Measurements from ENCODE around the gene ARVCF. TPM values are rescaled to one million over a fixed set of nuclear protein-coding genes. Genes with fewer than 3 reads are reported as not detected.
"Not testable (repeated sequence)": the region's sequence is repeated elsewhere in the genome, so short reads cannot be mapped to it uniquely, and the experiment has no call there.

ARVCF gene
- total RNA-seq, 1 experiment from 2014 or later: 8.2 TPM

- CTCF ChIA-PET: no interaction called here
- POLR2A ChIA-PET: no interaction called here
- H3K27ac ChIP-seq (ENCODE audit: low read length): no peak overlapping the region
- BruUV-seq (replicated peaks): no TSS peak
- no peaks in the 10 kb centered on the region for H3K9me3 ChIP-seq (ENCODE audit: control insufficient read depth, insufficient read depth, low read depth, low read length)
- DNase-seq (ENCODE audit: low read depth, low spot score): no peak
- no peaks in the 10 kb centered on the region for H3K27me3 ChIP-seq (ENCODE audit: control insufficient read depth, insufficient read depth, low read length)
- in situ Hi-C loops (cut with HindIII; ENCODE audit: low pct_unique_long_range_greater_than_20kb, low sequenced_read_pairs): no loop called here
- no peak overlapping the region for H3K4me3 ChIP-seq (ENCODE audit: low read depth in 2 of 2, low read length in 2 of 2)
- intact Hi-C loops (cut with micrococcal nuclease; ENCODE audit: unreplicated experiment): no loop called here
- ATAC-seq: no peak
- no peaks in the 10 kb centered on the region for H3K4me1 ChIP-seq (ENCODE audit: control insufficient read depth, insufficient read depth, low read length)
- no peaks in the 10 kb centered on the region for H3K36me3 ChIP-seq (ENCODE audit: control insufficient read depth, insufficient read depth, low read length)
- TF ChIP-seq TCF7L2 (IDR thresholded peaks at IDR 0.05; ENCODE audit: low read depth, low read length) (no peak), POLR2AphosphoS5 (IDR thresholded peaks at IDR 0.05; ENCODE audit: low read depth, low read length) (no peak), REST (IDR thresholded peaks at IDR 0.05; ENCODE audit: insufficient read depth in 1 of 2, low read depth in 2 of 2, low read length in 1 of 2) (no peak), SIN3A (IDR thresholded peaks at IDR 0.05; ENCODE audit: borderline replicate concordance, insufficient read depth, low read depth, low read length) (no peak)
- TF ChIP-seq, protein P1, sequence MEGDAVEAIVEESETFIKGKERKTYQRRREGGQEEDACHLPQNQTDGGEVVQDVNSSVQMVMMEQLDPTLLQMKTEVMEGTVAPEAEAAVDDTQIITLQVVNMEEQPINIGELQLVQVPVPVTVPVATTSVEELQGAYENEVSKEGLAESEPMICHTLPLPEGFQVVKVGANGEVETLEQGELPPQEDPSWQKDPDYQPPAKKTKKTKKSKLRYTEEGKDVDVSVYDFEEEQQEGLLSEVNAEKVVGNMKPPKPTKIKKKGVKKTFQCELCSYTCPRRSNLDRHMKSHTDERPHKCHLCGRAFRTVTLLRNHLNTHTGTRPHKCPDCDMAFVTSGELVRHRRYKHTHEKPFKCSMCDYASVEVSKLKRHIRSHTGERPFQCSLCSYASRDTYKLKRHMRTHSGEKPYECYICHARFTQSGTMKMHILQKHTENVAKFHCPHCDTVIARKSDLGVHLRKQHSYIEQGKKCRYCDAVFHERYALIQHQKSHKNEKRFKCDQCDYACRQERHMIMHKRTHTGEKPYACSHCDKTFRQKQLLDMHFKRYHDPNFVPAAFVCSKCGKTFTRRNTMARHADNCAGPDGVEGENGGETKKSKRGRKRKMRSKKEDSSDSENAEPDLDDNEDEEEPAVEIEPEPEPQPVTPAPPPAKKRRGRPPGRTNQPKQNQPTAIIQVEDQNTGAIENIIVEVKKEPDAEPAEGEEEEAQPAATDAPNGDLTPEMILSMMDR (IDR thresholded peaks at IDR 0.05): no peak
Observed at GRCh38 chr22:19928207-19928606, 88.4 kb downstream of the ARVCF start.

DNA sequence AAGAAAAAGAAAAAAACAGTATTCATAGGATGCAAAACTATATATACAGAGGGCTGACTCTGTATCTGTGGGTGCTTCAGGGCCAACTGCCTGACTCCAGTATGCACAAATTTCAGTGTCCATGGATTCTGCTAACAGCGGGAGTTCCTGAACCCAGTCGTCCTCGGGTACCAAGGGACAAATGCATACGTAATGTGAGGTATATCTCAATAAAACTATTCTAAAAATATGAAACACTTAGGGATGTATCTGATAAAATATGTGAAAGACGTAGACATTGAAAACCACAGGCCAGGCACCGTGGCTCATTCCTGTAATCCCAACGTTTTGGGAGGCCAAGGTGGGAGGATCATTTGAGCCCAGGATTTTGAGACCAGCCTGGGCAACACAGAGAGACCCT lies 88.9 kb downstream of the ARVCF start:
- no peaks in the 10 kb centered on the region for H3K36me3 ChIP-seq (ENCODE audit: control insufficient read depth, insufficient read depth, low read length)
- no peak for ATAC-seq
- TF ChIP-seq SIN3A (IDR thresholded peaks at IDR 0.05; ENCODE audit: borderline replicate concordance, insufficient read depth, low read depth, low read length): no peak
- TF ChIP-seq, protein P1 (IDR thresholded peaks at IDR 0.05): no peak
- no peak for TF ChIP-seq REST (IDR thresholded peaks at IDR 0.05; ENCODE audit: insufficient read depth in 1 of 2, low read depth in 2 of 2, low read length in 1 of 2)
- TF ChIP-seq POLR2AphosphoS5 (IDR thresholded peaks at IDR 0.05; ENCODE audit: low read depth, low read length): no peak
- TF ChIP-seq TCF7L2 (IDR thresholded peaks at IDR 0.05; ENCODE audit: low read depth, low read length): no peak
- no peaks in the 10 kb centered on the region for H3K9me3 ChIP-seq (ENCODE audit: control insufficient read depth, insufficient read depth, low read depth, low read length)
- H3K4me3 ChIP-seq (ENCODE audit: low read depth in 2 of 2, low read length in 2 of 2): no peak overlapping the region
- CTCF ChIA-PET: no interaction called here
- no peaks in the 10 kb centered on the region for H3K4me1 ChIP-seq (ENCODE audit: control insufficient read depth, insufficient read depth, low read length)
- H3K27ac ChIP-seq (ENCODE audit: low read length): no peak overlapping the region
- intact Hi-C loops (cut with micrococcal nuclease; ENCODE audit: unreplicated experiment): no loop called here
- H3K27me3 ChIP-seq (ENCODE audit: control insufficient read depth, insufficient read depth, low read length): no peaks in the 10 kb centered on the region
- BruUV-seq (replicated peaks): no TSS peak
- POLR2A ChIA-PET: no interaction called here
- in situ Hi-C loops (cut with HindIII; ENCODE audit: low pct_unique_long_range_greater_than_20kb, low sequenced_read_pairs): no loop called here
- DNase-seq (ENCODE audit: low read depth, low spot score): no peak

GRCh38 chr22:19926028-19926427 lies 90.6 kb downstream of the ARVCF start:
- DNase-seq (ENCODE audit: low read depth, low spot score); ATAC-seq; H3K9me3 ChIP-seq (ENCODE audit: control insufficient read depth, insufficient read depth, low read depth, low read length); H3K36me3 ChIP-seq (ENCODE audit: control insufficient read depth, insufficient read depth, low read length); H3K27me3 ChIP-seq (ENCODE audit: control insufficient read depth, insufficient read depth, low read length); H3K4me3 ChIP-seq (ENCODE audit: low read depth in 2 of 2, low read length in 2 of 2); intact Hi-C loops (cut with micrococcal nuclease; ENCODE audit: unreplicated experiment); BruUV-seq (replicated peaks); H3K27ac ChIP-seq (ENCODE audit: low read length); POLR2A ChIA-PET; in situ Hi-C loops (cut with HindIII; ENCODE audit: low pct_unique_long_range_greater_than_20kb, low sequenced_read_pairs); H3K4me1 ChIP-seq (ENCODE audit: control insufficient read depth, insufficient read depth, low read length); CTCF ChIA-PET: not testable (repeated sequence)

Data from Panc1 (cell line).